ENCODE measurements around the gene SKP2. TPM values are rescaled to one million over a fixed set of nuclear protein-coding genes. Genes with fewer than 3 reads are reported as not detected.

The SKP2 gene
- total RNA-seq, 1 donor from 2014 or later: 98.4 TPM

DNA sequence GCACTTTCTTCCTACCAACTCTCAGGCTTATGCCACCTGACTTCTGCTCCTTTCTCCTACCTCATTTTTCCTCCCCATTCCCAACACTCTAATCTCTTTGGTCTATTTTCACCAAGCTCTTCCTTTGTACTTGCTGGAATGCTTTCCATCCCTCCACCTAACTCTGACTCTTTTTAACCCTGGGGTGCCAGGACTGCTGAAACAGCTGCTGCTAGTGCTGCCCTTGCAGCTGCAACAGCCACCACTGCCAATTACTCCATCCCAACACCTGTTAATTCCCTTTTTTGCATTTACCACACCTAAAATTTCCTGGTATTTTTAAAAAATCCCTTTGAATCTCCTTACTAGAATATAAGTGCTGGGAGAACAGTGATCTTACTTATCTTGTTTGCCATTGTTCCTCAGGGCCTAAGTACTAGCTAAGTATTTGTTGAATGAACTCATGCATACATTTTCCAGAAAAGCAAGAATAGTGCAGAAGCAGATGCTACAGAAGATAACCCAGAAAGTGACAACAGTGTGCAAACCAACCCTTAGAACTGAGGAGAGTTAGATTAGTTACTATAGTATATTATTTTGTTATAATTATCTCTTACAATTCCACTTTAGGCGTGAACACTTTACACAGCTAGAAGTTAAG is 78.4 kb downstream of the SKP2 start:
- Mint-ChIP-seq H3K9me3 (no peaks in the 10 kb centered on the region), H3K4me3 (no peak overlapping the region), H3K27me3 (no peaks in the 10 kb centered on the region), H3K4me1 (ENCODE audit: unreplicated experiment) (peaks cover 13% of the 10 kb centered on the region), H3K36me3 (no peaks in the 10 kb centered on the region), H3K27ac (peak overlapping the region; percentile 32)
- TF ChIP-seq, protein P1, sequence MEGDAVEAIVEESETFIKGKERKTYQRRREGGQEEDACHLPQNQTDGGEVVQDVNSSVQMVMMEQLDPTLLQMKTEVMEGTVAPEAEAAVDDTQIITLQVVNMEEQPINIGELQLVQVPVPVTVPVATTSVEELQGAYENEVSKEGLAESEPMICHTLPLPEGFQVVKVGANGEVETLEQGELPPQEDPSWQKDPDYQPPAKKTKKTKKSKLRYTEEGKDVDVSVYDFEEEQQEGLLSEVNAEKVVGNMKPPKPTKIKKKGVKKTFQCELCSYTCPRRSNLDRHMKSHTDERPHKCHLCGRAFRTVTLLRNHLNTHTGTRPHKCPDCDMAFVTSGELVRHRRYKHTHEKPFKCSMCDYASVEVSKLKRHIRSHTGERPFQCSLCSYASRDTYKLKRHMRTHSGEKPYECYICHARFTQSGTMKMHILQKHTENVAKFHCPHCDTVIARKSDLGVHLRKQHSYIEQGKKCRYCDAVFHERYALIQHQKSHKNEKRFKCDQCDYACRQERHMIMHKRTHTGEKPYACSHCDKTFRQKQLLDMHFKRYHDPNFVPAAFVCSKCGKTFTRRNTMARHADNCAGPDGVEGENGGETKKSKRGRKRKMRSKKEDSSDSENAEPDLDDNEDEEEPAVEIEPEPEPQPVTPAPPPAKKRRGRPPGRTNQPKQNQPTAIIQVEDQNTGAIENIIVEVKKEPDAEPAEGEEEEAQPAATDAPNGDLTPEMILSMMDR (conservative IDR thresholded peaks at IDR 0.05): no peak
- no peak for DNase-seq (ENCODE audit: extremely low spot score, unreplicated experiment)

DNA sequence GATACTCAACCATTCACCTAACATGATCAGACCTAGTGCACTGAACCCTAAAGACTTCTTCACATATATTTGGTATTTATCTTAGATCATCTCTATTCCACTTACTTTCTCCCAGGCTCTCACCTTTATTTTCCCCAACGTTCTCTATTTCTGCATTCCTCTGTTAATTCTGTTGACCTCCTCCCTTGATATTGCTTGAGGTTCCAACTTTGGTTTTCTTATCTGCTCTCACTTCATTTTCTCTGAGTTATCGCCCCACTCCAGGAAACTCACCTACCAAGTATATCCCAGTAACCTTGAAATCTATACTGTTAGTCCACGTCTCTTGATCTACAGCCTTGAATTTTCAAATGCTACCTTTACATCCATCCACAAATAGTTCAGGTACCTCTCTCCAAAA is 80.6 kb downstream of the SKP2 start:
- H3K27me3 Mint-ChIP-seq: no peaks in the 10 kb centered on the region
- H3K4me1 Mint-ChIP-seq (ENCODE audit: unreplicated experiment): peaks cover 16% of the 10 kb centered on the region
- H3K27ac Mint-ChIP-seq: no peak overlapping the region
- no peak overlapping the region for H3K4me3 Mint-ChIP-seq
- H3K36me3 Mint-ChIP-seq: no peaks in the 10 kb centered on the region
- DNase-seq (ENCODE audit: extremely low spot score, unreplicated experiment): no peak
- TF ChIP-seq, protein P1 (conservative IDR thresholded peaks at IDR 0.05): no peak
- H3K9me3 Mint-ChIP-seq: no peaks in the 10 kb centered on the region

Small RNA genes within 50 kb of the gene (microRNA-seq; reads per million reads assigned to microRNA genes)
- gene MIR580: 0.83 reads per million

Other genes with a start within 250 kb of the SKP2 start
- gene CAPSL, start 213.5 kb upstream of the SKP2 start, total RNA-seq (ENCODE audit: low replicate concordance): 0.45 and 2.3 TPM in 2 replicates
- 0.82 and 6.1 TPM in 2 replicates for gene UGT3A1, start 160.7 kb upstream of the SKP2 start, total RNA-seq (ENCODE audit: low replicate concordance)
- gene UGT3A2, start 85.2 kb upstream of the SKP2 start, total RNA-seq (ENCODE audit: low replicate concordance): 0.86 and 2.3 TPM in 2 replicates
- 7.9 and 9.9 TPM in 2 replicates for gene LMBRD2, start 224 bp upstream of the SKP2 start, total RNA-seq (ENCODE audit: low replicate concordance)
- 27.2 and 38.4 TPM in 2 replicates for gene NADK2, start 89.8 kb downstream of the SKP2 start, total RNA-seq (ENCODE audit: low replicate concordance)
- 0.53 TPM in 1 of 2 replicates, not detected in the other for gene RANBP3L, start 149.8 kb downstream of the SKP2 start, total RNA-seq (ENCODE audit: low replicate concordance)